ENCODE measurements around the gene FRK. TPM values are rescaled to one million over a fixed set of nuclear protein-coding genes. Genes with fewer than 3 reads are reported as not detected.
"Not testable (repeated sequence)": the region's sequence is repeated elsewhere in the genome, so short reads cannot be mapped to it uniquely, and the experiment has no call there.

The FRK gene
- total RNA-seq, 1 donor from 2014 or later = 0.06 TPM

GRCh38 chr6:115954740-115955139, 106.0 kb downstream of the FRK start:
- DNase-seq (ENCODE audit: extremely low read depth, low read depth, low spot score) = no peak

DNA sequence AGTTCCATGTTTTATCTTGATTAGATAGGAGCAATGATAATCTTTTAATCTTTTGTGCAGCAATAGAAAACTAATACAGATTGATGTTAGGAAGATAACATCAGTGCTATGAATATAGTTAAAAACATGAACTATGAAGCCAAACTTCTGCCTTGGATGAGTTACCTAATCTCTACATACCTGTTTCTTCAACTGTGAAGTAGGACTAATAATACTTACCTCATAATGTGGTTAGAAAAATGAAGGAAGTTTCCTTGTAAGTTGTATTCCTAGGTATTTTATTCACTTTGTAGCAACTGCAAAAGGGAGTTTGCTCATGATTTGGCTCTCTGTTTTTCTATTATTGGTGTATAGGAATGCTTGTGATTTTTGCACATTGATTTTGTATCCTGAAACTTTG, 111.9 kb downstream of the FRK start:
- DNase-seq (ENCODE audit: extremely low read depth, low read depth, low spot score) = no peak

- no peak for DNase-seq (ENCODE audit: extremely low read depth, low read depth, low spot score)
These were observed 112.6 kb downstream of the FRK start for GRCh38 chr6:115947966-115948541.

GRCh38 chr6:115945812-115946211, 114.9 kb downstream of the FRK start:
- DNase-seq (ENCODE audit: extremely low read depth, low read depth, low spot score) = no peak

GRCh38 chr6:115945306-115945705, 115.4 kb downstream of the FRK start:
- no peak for DNase-seq (ENCODE audit: extremely low read depth, low read depth, low spot score)

DNA sequence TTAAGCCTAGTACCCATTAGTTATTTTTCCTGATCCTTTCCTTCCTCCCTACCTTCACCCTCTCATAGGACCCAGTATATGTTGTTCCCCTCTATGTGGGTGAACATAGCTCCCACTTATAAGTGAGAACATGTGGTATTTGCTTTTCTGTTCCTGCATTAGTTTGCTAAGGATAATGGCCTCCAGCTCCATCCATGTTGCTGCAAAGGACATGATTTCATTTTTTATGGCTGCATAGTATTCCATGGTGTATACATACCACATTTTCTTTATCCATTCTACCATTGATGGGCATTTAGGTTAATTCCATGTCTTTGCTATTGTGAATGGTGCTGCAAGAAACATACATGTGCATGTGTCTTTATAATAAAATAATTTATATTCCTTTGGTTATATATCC, 115.9 kb downstream of the FRK start:
- not testable (repeated sequence) for DNase-seq (ENCODE audit: extremely low read depth, low read depth, low spot score)

DNA sequence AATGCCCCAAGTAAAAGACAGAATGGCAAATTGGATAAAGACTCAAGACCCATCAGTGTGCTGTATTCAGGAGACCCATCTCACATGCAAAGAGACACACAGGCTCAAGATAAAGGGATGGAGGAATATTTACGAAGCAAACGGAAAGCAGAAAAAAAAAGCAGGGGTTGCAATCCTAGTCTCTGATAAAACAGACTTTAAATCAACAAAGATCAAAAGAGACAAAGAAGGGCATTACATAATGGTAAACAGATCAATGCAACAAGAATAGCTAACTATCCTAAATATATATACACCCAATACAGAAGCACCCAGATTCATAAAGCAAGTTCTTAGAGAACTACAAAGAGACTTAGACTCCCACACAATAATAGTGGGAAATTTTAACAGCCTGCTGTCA, 123.2 kb downstream of the FRK start:
- not testable (repeated sequence) for DNase-seq (ENCODE audit: extremely low read depth, low read depth, low spot score)

DNA sequence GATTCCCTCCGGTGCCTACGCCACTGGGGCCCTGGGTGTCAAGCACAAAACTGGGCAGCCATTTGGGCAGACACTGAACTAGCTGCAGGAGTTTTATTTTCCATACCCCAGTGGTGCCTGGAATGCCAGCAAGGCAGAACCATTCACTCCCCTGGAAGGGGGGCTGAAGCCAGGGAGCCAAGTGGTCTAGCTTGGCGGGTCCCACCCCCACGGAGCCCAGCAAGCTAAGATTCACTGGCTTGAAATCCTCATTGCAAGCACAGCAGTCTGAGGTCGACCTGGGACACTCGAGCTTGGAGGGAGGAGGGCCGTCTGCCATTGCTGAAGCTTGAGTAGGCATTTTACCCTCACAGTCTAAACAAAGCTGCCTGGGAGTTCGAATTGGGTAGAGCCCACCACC, 125.3 kb downstream of the FRK start:
- no peak for DNase-seq (ENCODE audit: extremely low read depth, low read depth, low spot score)

GRCh38 chr6:115934829-115935228, 125.9 kb downstream of the FRK start:
- DNase-seq (ENCODE audit: extremely low read depth, low read depth, low spot score) = no peak

GRCh38 chr6:115934145-115934544, 126.5 kb downstream of the FRK start:
- no peak for DNase-seq (ENCODE audit: extremely low read depth, low read depth, low spot score)

DNA sequence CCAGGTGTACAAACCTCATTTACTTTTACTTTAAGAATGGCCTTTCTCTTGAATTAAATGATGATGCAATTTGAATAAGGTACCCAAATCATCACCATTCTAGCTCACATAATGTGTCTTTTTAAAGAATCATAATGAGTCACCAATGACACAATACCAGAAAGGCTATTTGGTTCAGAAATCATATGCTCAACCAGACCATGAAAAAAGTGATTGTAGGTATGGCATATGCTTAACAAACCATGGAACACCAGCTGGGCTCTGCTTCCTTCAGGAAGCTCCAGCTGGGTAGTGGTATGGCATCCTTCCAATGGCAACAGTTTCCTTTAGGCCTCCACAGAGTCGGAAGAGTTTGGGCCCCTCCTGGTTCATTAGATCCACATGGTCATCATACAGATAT, 128.2 kb downstream of the FRK start:
- DNase-seq (ENCODE audit: extremely low read depth, low read depth, low spot score) = no peak

- DNase-seq (ENCODE audit: extremely low read depth, low read depth, low spot score) = not testable (repeated sequence)
These were observed 132.7 kb downstream of the FRK start for GRCh38 chr6:115928000-115928399.

DNA sequence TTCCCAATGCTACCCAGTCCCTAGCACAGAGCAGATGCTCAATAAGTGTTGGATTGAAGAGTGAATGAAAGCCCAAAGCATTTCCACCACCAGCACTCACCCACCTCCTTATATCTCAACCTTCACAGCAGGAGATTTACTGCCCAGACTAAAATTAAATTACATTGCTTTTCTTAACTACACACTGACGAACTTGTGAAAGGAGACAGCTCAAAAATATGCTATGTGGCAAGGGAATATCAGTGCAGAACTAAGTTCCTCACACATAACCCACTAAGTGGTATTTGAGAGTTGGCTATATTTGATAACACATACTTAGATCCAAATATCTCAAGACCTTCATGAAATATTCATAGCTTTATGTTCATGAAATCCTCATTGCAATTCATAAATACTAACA, 137.7 kb downstream of the FRK start:
- DNase-seq (ENCODE audit: extremely low read depth, low read depth, low spot score) = no peak

GRCh38 chr6:115914098-115914497, 146.6 kb downstream of the FRK start:
- no peak for DNase-seq (ENCODE audit: extremely low read depth, low read depth, low spot score)

DNA sequence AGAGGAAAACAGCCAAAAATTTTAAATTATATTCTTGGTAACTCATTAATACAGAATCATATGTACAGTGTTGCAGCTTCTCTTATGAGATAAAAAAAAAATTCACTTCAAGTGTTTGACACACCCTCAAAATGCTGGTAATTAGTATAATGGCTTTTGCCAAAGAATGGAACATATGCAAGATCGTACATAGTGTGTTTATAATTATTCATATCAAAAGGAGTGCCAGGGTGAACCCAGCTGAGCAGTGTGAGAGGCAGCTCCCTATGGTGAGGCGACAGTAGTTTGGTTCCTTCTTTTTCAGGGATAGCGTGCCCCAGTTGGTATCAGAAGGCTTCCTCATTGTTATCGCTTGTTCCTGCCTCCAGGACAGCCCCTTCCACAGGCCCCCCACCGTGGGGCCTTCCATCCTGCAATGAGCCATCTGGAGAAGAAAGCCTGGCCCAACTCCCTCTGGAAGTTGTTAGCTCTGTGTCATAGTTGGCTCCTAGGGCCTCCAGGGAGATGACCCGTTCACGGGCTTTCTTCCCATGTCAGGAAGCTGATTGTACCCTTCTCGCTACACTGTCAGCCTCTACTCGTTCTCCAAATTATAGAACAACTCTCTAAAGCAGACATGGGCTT, 150.7 kb downstream of the FRK start:
- DNase-seq (ENCODE audit: extremely low read depth, low read depth, low spot score) = no peak

- no peak for DNase-seq (ENCODE audit: extremely low read depth, low read depth, low spot score)
These were observed 151.7 kb downstream of the FRK start for GRCh38 chr6:115908906-115909559.

DNA sequence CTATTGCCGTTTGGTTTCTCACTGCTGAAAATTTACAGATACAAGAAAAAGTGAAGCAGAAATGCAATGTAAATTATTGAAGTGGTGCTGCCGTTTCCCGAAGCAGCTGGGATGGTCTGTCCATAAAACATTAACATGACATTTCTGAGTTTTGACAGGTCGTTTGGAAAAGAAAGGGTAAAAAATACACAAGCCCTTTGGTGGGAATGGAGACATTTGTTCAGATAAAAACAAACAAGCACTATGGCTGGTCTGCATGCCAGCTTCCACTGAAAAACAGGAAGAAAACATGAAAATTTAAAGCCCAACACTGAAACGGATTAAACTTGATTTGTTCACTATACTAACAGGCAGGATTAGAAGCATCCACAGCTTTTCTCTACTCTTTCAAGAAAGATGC, 155.2 kb downstream of the FRK start:
- DNase-seq (ENCODE audit: extremely low read depth, low read depth, low spot score) = no peak

GRCh38 chr6:115902436-115902835, 158.3 kb downstream of the FRK start:
- DNase-seq (ENCODE audit: extremely low read depth, low read depth, low spot score) = no peak

- DNase-seq (ENCODE audit: extremely low read depth, low read depth, low spot score) = no peak
These were observed 158.8 kb downstream of the FRK start for GRCh38 chr6:115901896-115902295.

- DNase-seq (ENCODE audit: extremely low read depth, low read depth, low spot score) = no peak
These were observed 160.9 kb downstream of the FRK start for GRCh38 chr6:115899730-115900282.

DNA sequence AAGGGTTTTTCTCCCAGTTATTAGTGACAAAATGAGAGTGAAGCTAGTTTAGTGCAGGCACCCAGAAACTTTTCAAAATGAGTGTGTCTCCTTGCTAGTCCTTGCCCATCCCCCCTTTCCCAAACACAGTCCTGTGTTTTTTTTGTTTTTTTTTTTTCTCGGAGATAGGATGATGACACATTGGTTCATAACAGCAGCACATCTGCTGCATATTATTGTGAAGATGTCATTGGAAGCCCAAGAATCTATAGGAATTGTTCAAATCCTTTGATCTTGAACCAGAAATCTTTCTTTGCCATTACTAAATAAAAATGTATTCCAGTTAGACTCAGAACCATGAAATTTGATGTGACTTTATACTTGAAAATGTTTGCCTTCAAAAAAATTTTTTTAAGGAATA, 162.4 kb downstream of the FRK start:
- no peak for DNase-seq (ENCODE audit: extremely low read depth, low read depth, low spot score)

GRCh38 chr6:115896538-115897129, 164.1 kb downstream of the FRK start:
- DNase-seq (ENCODE audit: extremely low read depth, low read depth, low spot score) = no peak

Measured in glomerular endothelial cell (primary cell).